ENCODE measurements around the gene VPS50.
A peak's percentile ranks its signal among the peaks of the same experiment; 100 is the strongest.
"Not testable (repeated sequence)": the region's sequence is repeated elsewhere in the genome, so short reads cannot be mapped to it uniquely, and the experiment has no call there.

The VPS50 gene

GRCh38 chr7:93350338-93350737, 118.2 kb downstream of the VPS50 start:
- no peak for DNase-seq

GRCh38 chr7:93352881-93353280, 120.7 kb downstream of the VPS50 start:
- DNase-seq: no peak

GRCh38 chr7:93354815-93355214, 122.6 kb downstream of the VPS50 start:
- DNase-seq: no peak

GRCh38 chr7:93359520-93360198, 127.5 kb downstream of the VPS50 start:
- peak; percentile 10 for DNase-seq

- no peak for DNase-seq
Observed at GRCh38 chr7:93361853-93362252, 129.7 kb downstream of the VPS50 start.

- DNase-seq: no peak
Observed at GRCh38 chr7:93364806-93365205, 132.6 kb downstream of the VPS50 start.

- no peak for DNase-seq
Observed at GRCh38 chr7:93365341-93365740, 133.2 kb downstream of the VPS50 start.

GRCh38 chr7:93366816-93367215, 134.7 kb downstream of the VPS50 start:
- DNase-seq: no peak

- DNase-seq: no peak
Observed at GRCh38 chr7:93367254-93367653, 135.1 kb downstream of the VPS50 start.

GRCh38 chr7:93370937-93371336, 138.8 kb downstream of the VPS50 start:
- DNase-seq: not testable (repeated sequence)

- DNase-seq: no peak
Observed at GRCh38 chr7:93373537-93373936, 141.4 kb downstream of the VPS50 start.

GRCh38 chr7:93374345-93374940, 142.3 kb downstream of the VPS50 start:
- peak; percentile 1 for DNase-seq

- DNase-seq: no peak
Observed at GRCh38 chr7:93375603-93376002, 143.4 kb downstream of the VPS50 start.

GRCh38 chr7:93378131-93378760, 146.1 kb downstream of the VPS50 start:
- DNase-seq: no peak

- no peak for DNase-seq
Observed at GRCh38 chr7:93382362-93382761, 150.2 kb downstream of the VPS50 start.

- DNase-seq: no peak
Observed at GRCh38 chr7:93390660-93391059, 158.5 kb downstream of the VPS50 start.

GRCh38 chr7:93392984-93393383, 160.8 kb downstream of the VPS50 start:
- DNase-seq: no peak

- no peak for DNase-seq
Observed at GRCh38 chr7:93399642-93400041, 167.5 kb downstream of the VPS50 start.

GRCh38 chr7:93402944-93403343, 170.8 kb downstream of the VPS50 start:
- DNase-seq: no peak

GRCh38 chr7:93407239-93407638, 175.1 kb downstream of the VPS50 start:
- DNase-seq: no peak

GRCh38 chr7:93409324-93409723, 177.2 kb downstream of the VPS50 start:
- no peak for DNase-seq

Data from NCI-H510A treated with DMSO at 0.1 percent for 48 hours (cell line).